Fibroblast of mammary gland (primary cell): ENCODE measurements around the gene NTN1.
A peak's percentile ranks its signal among the peaks of the same experiment; 100 is the strongest.

ENCODE experiments used
- DNase-seq: peaks from one replicate; pipeline ENCODE4 v3.0.0-alpha.2; 2010; ENCODE audit warnings: low read depth
- H3K4me3 ChIP-seq: 2 replicates; pipeline ENCODE4 v1.5.1; 2011; ENCODE audit warnings: low read depth, mild to moderate bottlenecking, low read length, moderate library complexity; ENCODE audit not compliant: control insufficient read depth
- TF ChIP-seq, protein P1 (sequence below): conservative IDR thresholded peaks from 2 replicates; pipeline ENCODE4 v1.5.1; 2011; ENCODE audit warnings: low read depth, low read length, inconsistent platforms; ENCODE audit not compliant: control insufficient read depth, insufficient read depth

NTN1 gene

GRCh38 chr17:9064311-9064834 lies 43.1 kb downstream of the NTN1 start:
- H3K4me3 ChIP-seq: no peak overlapping the region
- DNase-seq: no peak
- TF ChIP-seq, protein P1, sequence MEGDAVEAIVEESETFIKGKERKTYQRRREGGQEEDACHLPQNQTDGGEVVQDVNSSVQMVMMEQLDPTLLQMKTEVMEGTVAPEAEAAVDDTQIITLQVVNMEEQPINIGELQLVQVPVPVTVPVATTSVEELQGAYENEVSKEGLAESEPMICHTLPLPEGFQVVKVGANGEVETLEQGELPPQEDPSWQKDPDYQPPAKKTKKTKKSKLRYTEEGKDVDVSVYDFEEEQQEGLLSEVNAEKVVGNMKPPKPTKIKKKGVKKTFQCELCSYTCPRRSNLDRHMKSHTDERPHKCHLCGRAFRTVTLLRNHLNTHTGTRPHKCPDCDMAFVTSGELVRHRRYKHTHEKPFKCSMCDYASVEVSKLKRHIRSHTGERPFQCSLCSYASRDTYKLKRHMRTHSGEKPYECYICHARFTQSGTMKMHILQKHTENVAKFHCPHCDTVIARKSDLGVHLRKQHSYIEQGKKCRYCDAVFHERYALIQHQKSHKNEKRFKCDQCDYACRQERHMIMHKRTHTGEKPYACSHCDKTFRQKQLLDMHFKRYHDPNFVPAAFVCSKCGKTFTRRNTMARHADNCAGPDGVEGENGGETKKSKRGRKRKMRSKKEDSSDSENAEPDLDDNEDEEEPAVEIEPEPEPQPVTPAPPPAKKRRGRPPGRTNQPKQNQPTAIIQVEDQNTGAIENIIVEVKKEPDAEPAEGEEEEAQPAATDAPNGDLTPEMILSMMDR: no peak

GRCh38 chr17:9071016-9071415 lies 49.7 kb downstream of the NTN1 start:
- no peak overlapping the region for H3K4me3 ChIP-seq
- no peak for DNase-seq
- TF ChIP-seq, protein P1: no peak

DNA sequence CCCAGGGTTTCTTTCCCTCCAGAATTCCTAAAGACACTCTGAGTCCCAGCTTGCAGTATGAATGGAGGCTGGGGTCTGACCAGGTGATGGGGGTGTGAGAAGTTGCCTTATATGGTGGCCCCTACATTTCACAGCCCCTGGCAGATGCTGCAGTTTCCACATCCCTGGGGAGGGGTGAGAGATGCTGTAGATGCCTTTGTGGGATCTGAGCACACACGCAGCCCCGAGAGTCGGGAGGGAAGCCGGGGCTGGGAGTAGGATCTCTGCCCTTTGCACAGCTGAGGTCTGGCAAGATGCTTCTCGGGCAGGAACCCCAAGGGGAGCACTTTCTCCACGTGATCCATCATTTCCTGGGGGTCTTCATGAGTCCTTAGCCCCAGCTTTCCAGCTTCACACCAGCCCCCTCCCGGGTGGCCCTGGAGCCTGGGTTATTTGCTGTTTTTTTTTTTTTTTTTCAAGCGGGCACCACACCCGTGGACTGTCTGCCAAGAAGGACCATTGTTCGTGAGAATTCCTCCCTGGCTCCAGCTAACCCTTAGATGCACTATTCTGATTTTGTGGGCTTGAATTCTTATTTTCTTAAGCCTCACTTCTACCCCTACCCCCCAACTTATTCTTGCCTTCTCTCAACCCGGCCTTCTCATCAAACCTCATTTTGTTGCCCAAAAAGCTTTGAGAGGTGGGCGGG lies 50.6 kb downstream of the NTN1 start:
- no peak for DNase-seq
- TF ChIP-seq, protein P1: no peak
- H3K4me3 ChIP-seq: no peak overlapping the region

- no peak overlapping the region for H3K4me3 ChIP-seq
- no peak for DNase-seq
- TF ChIP-seq, protein P1: no peak
These were observed 51.5 kb downstream of the NTN1 start for GRCh38 chr17:9072696-9073339.

- no peak overlapping the region for H3K4me3 ChIP-seq
- peak; percentile 27 for DNase-seq
- TF ChIP-seq, protein P1: no peak
These were observed 52.8 kb downstream of the NTN1 start for GRCh38 chr17:9074131-9074530.

DNA sequence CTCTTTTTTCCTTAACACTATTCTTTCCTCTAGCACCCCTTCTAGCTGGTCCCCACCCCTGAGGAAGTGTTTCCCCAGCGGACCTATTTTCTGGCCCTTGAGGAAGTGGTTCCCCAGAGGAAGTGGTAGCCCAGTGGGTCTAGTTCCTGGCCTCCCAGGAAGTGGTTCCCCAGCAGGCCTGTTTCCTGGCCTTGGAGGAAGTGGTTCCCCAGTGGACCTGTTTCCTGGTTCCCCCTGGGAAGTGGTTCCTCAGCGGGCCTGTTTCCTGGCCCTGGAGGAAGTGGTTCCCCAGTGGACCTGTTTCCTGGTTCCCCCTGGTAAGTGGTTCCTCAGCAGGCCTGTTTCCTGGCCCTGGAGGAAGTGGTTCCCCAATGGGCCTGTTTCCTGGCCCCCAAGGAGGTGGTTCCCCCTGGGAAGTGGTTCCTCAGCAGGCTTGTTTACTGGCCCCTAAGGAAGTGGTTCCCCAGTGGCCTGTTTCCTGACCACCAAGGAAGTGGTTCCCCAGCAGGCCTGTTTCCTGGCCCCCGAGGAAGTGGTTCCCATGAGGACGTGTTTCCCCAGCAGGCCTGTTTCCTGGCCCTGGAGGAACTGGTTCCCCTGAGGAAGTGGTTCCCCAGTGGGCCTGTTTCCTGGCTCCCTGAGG lies 58.3 kb downstream of the NTN1 start:
- no peak for DNase-seq
- H3K4me3 ChIP-seq: no peak overlapping the region
- TF ChIP-seq, protein P1: no peak
